ENCODE results near the gene BRD4. TPM values are rescaled to one million over a fixed set of nuclear protein-coding genes. Genes with fewer than 3 reads are reported as not detected.

BRD4 gene
- total RNA-seq, 2 donors from 2014 or later: 45.6 to 76.0 TPM

DNA sequence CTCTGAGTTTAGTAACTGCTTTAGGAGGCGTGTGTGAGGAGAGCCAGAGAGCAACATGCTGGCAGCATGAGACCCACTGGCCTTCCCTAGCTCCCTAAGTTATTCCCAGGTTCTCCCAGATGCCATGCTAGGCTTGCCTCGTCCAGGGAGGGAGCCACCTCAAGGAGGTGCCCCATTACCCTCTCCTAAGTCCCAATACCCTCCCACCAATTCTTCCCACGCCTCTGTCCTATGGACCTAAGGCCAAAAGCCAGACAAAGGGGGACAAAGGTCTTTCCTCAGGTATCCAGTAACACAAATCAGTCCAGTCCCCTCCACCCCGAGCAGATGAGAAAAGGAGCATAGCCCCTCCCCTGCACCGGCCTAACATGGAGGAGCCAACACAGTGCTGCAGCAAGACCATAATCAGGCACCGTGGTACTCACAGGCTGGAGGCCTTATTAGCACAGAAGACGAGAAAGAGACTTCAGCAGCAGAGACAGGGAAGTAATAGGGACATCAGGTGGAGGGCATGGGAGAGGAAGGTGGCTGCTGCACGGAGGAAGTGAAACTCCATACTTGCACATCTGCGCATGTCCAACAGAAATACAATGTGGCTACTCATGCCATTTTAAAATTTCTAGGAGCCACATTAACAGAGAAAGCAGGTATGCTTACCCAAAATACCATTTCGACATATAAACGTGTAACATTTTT lies 46.3 kb downstream of the BRD4 start:
- TF ChIP-seq POLR2A (IDR thresholded peaks at IDR 0.05) (no peak), POLR2AphosphoS5 (IDR thresholded peaks at IDR 0.05) (no peak)
- TF ChIP-seq, protein P1, sequence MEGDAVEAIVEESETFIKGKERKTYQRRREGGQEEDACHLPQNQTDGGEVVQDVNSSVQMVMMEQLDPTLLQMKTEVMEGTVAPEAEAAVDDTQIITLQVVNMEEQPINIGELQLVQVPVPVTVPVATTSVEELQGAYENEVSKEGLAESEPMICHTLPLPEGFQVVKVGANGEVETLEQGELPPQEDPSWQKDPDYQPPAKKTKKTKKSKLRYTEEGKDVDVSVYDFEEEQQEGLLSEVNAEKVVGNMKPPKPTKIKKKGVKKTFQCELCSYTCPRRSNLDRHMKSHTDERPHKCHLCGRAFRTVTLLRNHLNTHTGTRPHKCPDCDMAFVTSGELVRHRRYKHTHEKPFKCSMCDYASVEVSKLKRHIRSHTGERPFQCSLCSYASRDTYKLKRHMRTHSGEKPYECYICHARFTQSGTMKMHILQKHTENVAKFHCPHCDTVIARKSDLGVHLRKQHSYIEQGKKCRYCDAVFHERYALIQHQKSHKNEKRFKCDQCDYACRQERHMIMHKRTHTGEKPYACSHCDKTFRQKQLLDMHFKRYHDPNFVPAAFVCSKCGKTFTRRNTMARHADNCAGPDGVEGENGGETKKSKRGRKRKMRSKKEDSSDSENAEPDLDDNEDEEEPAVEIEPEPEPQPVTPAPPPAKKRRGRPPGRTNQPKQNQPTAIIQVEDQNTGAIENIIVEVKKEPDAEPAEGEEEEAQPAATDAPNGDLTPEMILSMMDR (IDR thresholded peaks at IDR 0.05): no peak
- DNase-seq (ENCODE audit: low spot score): no peak
- WGBS: 70% methylated on average over 11 of the region's 11 CpGs
- no peaks in the 10 kb centered on the region for H3K9me3 ChIP-seq
- H3K27ac ChIP-seq: no peak overlapping the region
- intact Hi-C loops (cut with DNase I): no loop called here
- H3K27me3 ChIP-seq (replicated peaks; ENCODE audit: insufficient read depth): no peaks in the 10 kb centered on the region
- H3K36me3 ChIP-seq: no peaks in the 10 kb centered on the region
- H3K4me3 ChIP-seq: no peak overlapping the region
- peaks cover 55% of the 10 kb centered on the region for H3K4me1 ChIP-seq (replicated peaks)

DNA sequence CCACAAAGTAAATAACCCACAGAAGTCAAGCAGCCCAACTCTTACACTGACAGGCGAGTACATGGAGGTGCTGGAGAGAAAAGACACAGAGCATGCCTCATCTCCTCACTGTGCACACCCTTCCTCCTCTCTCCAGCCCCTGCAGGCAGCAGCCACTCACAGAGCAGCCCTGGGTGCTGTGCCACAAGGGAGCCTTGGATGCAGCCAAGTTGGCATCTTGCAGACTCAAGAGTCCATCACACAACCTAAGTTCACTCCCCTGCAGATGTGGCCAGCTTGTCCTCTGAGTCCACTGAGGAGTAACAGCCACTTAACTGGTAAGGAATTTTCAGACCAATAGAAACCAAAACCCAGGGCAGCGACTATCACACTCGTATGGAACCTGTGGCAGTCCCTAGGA lies 47.4 kb downstream of the BRD4 start:
- Histone ChIP-seq H3K9me3 (no peaks in the 10 kb centered on the region), H3K4me3 (no peak overlapping the region), H3K27me3 (replicated peaks; ENCODE audit: insufficient read depth) (no peaks in the 10 kb centered on the region), H3K27ac (no peak overlapping the region), H3K36me3 (no peaks in the 10 kb centered on the region), H3K4me1 (replicated peaks) (peaks cover 67% of the 10 kb centered on the region)
- intact Hi-C loops (cut with DNase I): no loop called here
- DNase-seq (ENCODE audit: low spot score): no peak
- TF ChIP-seq, protein P1 (IDR thresholded peaks at IDR 0.05): no peak
- TF ChIP-seq POLR2A (IDR thresholded peaks at IDR 0.05) (no peak), POLR2AphosphoS5 (IDR thresholded peaks at IDR 0.05) (no peak)
- WGBS: 69% methylated on average over 3 of the region's 3 CpGs

DNA sequence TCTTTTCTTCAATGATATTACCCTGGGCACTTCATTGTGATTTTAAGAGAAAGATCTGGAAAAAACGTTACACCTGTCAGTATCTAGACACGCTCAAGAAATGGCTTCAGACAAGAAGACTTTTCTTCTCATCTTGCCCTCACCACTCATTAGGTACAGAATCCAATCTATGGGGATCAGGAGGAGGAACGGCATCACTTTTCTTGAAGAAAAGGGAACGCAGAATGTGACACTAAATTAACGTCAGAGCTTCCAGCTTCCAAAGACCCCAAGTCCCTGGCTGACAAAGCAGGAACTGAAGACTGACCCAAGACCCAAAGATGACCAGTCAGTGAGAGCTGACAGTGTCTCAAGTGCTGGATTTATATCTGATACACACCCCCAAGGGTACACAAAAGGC lies 48.2 kb downstream of the BRD4 start:
- WGBS: 86% methylated on average over 5 of the region's 5 CpGs
- DNase-seq (ENCODE audit: low spot score): no peak
- H3K4me1 ChIP-seq (replicated peaks): peaks cover 69% of the 10 kb centered on the region

DNA sequence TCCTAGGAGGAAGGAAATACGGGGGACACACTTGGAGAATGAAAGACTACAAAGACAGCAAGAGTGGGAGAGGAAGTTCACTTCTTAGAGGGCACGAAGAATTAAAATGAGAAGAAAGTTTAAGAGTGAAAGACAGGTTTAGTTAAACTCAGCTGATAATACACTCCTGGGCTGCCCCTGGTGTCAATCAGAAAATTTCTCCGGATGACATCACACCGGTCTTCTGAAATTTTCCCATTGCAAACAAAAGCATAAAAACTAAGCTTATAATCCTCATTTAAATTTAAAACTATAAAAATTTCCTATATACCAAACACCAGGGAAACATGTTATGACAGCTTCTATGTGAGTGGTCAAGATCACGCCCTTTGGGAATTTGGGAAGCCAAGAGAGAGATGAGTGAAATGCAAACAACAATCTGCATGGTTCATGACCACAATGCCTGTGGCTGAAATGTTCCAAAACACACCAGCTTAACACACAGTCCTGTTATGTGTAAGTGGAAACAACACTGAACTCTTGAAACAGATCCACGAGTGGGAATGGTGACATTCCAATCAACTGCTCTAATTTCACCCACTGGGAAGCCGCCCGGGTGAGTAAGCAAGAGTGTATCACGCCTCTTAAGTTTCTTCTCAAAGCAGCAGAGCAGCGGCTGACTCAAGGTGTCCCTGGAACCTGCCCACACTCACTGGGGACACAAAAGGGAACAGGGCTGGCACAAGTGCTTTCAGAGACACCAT lies 49.0 kb downstream of the BRD4 start:
- intact Hi-C loops (cut with DNase I): no loop called here
- Histone ChIP-seq H3K27ac (no peak overlapping the region), H3K9me3 (no peaks in the 10 kb centered on the region), H3K27me3 (replicated peaks; ENCODE audit: insufficient read depth) (no peaks in the 10 kb centered on the region), H3K36me3 (no peaks in the 10 kb centered on the region), H3K4me1 (replicated peaks) (peaks cover 61% of the 10 kb centered on the region), H3K4me3 (no peak overlapping the region)
- DNase-seq (ENCODE audit: low spot score): no peak
- 68% methylated on average over 10 of the region's 10 CpGs for WGBS
- TF ChIP-seq POLR2AphosphoS5 (IDR thresholded peaks at IDR 0.05) (no peak), POLR2A (IDR thresholded peaks at IDR 0.05) (no peak)
- TF ChIP-seq, protein P1 (IDR thresholded peaks at IDR 0.05): no peak

More for the DNA sequence above, 48.2 kb downstream of the BRD4 start:
- Histone ChIP-seq H3K27me3 (replicated peaks; ENCODE audit: insufficient read depth) (no peaks in the 10 kb centered on the region), H3K36me3 (no peaks in the 10 kb centered on the region), H3K9me3 (no peaks in the 10 kb centered on the region), H3K27ac (no peak overlapping the region), H3K4me3 (no peak overlapping the region)
- intact Hi-C loops (cut with DNase I): no loop called here
- no peak for TF ChIP-seq POLR2AphosphoS5 (IDR thresholded peaks at IDR 0.05)
- TF ChIP-seq, protein P1 (IDR thresholded peaks at IDR 0.05): no peak
- TF ChIP-seq POLR2A (IDR thresholded peaks at IDR 0.05): no peak

All from prostate gland (tissue), 2 donors.